OCI-LY7 (cell line): Measurements from ENCODE around the gene SORBS2.

Experiments used
- CTCF ChIP-seq: fragments of 200-600 bp; sonication (generic); conservative IDR thresholded peaks from 2 replicates; pipeline ENCODE4 v1.5.1; 2014; ENCODE audit warnings: mild to moderate bottlenecking, antibody characterized with exemption, low read length, moderate library complexity, mixed read lengths
- EZH2phosphoT487 ChIP-seq: fragments of 200-600 bp; sonication (generic); IDR thresholded peaks from 2 replicates; pipeline ENCODE4 v1.6.1; 2018; ENCODE audit warnings: low read depth, borderline replicate concordance, mild to moderate bottlenecking, mixed run types, antibody characterized with exemption, low read length, moderate library complexity, mixed read lengths

GRCh38 chr4:185740471-185740873 lies 71.5 kb downstream of the SORBS2 start:
- TF ChIP-seq CTCF, result no peak
- TF ChIP-seq EZH2phosphoT487, result no peak
